GM19455 (cell line): ENCODE data around the gene GJA10.

Source experiments
- ATAC-seq: cut with Tn5 transposase; IDR thresholded peaks from one replicate; pipeline ENCODE4 v1.9.1; 2021; ENCODE audit not compliant: unreplicated experiment

The GJA10 gene

GRCh38 chr6:89942601-89943000 is 48.3 kb downstream of the GJA10 start:
- ATAC-seq: no peak

- ATAC-seq: no peak
Observed at GRCh38 chr6:89944181-89944755, 50.0 kb downstream of the GJA10 start.

- ATAC-seq: no peak
Observed at GRCh38 chr6:89944826-89945407, 50.6 kb downstream of the GJA10 start.
